Left ventricle myocardium inferior (tissue), 1 donor: ENCODE data around the gene ZNF664. TPM values are rescaled to one million over a fixed set of nuclear protein-coding genes. Genes with fewer than 3 reads are reported as not detected.

Experiments used
- DNase-seq: peaks from one replicate; pipeline ENCODE4 v3.0.0-alpha.2; 2020
- H3K27ac ChIP-seq: fragments of 200-600 bp; replicated peaks from 2 replicates; pipeline ENCODE4 v1.8.0; 2021
- H3K27me3 ChIP-seq: fragments of 200-600 bp; 2 replicates; pipeline ENCODE4 v1.8.0; 2021; ENCODE audit warnings: low read depth
- H3K36me3 ChIP-seq: fragments of 200-600 bp; 2 replicates; pipeline ENCODE4 v1.8.0; 2021
- H3K4me1 ChIP-seq: fragments of 200-600 bp; 2 replicates; pipeline ENCODE4 v1.8.0; 2021
- H3K4me3 ChIP-seq: fragments of 200-600 bp; 2 replicates; pipeline ENCODE4 v1.8.0; 2021; ENCODE audit warnings: mild to moderate bottlenecking, moderate library complexity
- H3K9me3 ChIP-seq: fragments of 200-600 bp; replicated peaks from 2 replicates; pipeline ENCODE4 v1.8.0; 2021
- CTCF ChIP-seq: fragments of 200-600 bp; IDR thresholded peaks from 2 replicates; pipeline ENCODE4 v1.8.0; 2021; ENCODE audit warnings: antibody characterized with exemption, mild to moderate bottlenecking, borderline replicate concordance
- intact Hi-C: fragments of 100-400 bp; cut with micrococcal nuclease; formaldehyde crosslinking; loops from one replicate; pipeline ENCODE4 v1.11.0; 2022
- total RNA-seq: library from RNA; stranded (reverse); fragmentation: NEBNext Ultra II Directional; extraction: Animal tissue kit (Norgen Biotek cat#: 25700); gene quantifications from one replicate; pipeline ENCODE4 v1.2.1, GENCODE V29; 2021
- donor health status: DM: no; HTN: yes; CAD: no; lungs with severe emphysema.

ZNF664 gene
- total RNA-seq, 1 donor from 2014 or later = 80.7 TPM

- Histone ChIP-seq H3K4me3 (no peak overlapping the region), H3K27me3 (no peaks in the 10 kb centered on the region), H3K36me3 (no peaks in the 10 kb centered on the region), H3K9me3 (no peaks in the 10 kb centered on the region), H3K27ac (no peak overlapping the region), H3K4me1 (peaks cover 40% of the 10 kb centered on the region)
- TF ChIP-seq CTCF = no peak
- intact Hi-C loops = no loop called here
- no peak for DNase-seq
These were observed 58.0 kb downstream of the ZNF664 start for GRCh38 chr12:124031058-124031457.

DNA sequence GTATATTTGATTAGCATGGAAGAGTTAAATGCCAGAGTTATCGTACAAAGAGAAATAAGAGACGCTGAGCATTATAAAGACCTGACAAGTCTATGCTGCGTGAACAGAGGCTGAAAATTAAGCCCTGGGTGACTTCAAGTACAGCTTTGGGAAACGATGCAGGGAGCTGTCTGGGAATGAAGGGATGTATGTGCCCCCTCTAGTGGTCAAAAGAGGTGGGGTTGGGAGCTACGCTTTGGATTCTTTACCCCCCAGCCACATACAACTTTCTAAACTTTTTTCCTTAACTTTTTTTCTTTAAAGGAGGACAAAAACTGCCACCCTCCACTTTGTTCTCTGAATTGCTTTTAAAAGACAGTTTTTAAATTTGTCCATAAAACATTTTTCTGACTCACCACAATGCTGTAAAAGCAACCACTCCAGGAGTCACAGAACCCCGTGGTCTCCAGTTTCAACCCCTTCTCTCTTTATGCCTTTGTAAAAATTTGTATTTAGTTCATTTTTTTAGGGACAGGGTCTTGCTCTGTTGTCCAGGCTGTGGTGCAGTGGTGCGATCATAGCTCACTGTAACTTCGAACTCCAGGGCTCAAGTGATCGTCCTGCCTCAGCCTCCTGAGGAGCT lies 59.4 kb downstream of the ZNF664 start:
- Histone ChIP-seq H3K27ac (no peak overlapping the region), H3K4me3 (no peak overlapping the region), H3K27me3 (no peaks in the 10 kb centered on the region), H3K36me3 (no peaks in the 10 kb centered on the region), H3K9me3 (no peaks in the 10 kb centered on the region), H3K4me1 (peaks cover 27% of the 10 kb centered on the region)
- no peak for DNase-seq
- peak; percentile 90 for TF ChIP-seq CTCF
- intact Hi-C loops = no loop called here

- H3K27me3 ChIP-seq = no peaks in the 10 kb centered on the region
- H3K4me1 ChIP-seq = peaks cover 14% of the 10 kb centered on the region
- no peak for DNase-seq
- no peaks in the 10 kb centered on the region for H3K36me3 ChIP-seq
- intact Hi-C loops = no loop called here
- no peaks in the 10 kb centered on the region for H3K9me3 ChIP-seq
- no peak overlapping the region for H3K4me3 ChIP-seq
- no peak overlapping the region for H3K27ac ChIP-seq
- TF ChIP-seq CTCF = no peak
These were observed 60.8 kb downstream of the ZNF664 start for GRCh38 chr12:124033859-124034258.

- no peak for DNase-seq
- intact Hi-C loops = no loop called here
- Histone ChIP-seq H3K27ac (no peak overlapping the region), H3K27me3 (no peaks in the 10 kb centered on the region), H3K4me1 (peaks cover 14% of the 10 kb centered on the region), H3K4me3 (no peak overlapping the region), H3K36me3 (no peaks in the 10 kb centered on the region), H3K9me3 (no peaks in the 10 kb centered on the region)
- no peak for TF ChIP-seq CTCF
These were observed 61.3 kb downstream of the ZNF664 start for GRCh38 chr12:124034297-124034696.

- no peak overlapping the region for H3K27ac ChIP-seq
- no peak for TF ChIP-seq CTCF
- DNase-seq = no peak
- H3K4me1 ChIP-seq = peaks cover 11% of the 10 kb centered on the region
- no peaks in the 10 kb centered on the region for H3K36me3 ChIP-seq
- no peaks in the 10 kb centered on the region for H3K9me3 ChIP-seq
- H3K4me3 ChIP-seq = no peak overlapping the region
- no peaks in the 10 kb centered on the region for H3K27me3 ChIP-seq
- intact Hi-C loops = loop anchor here (5.0 kb wide), 1 partner anchor 732 kb away; no protein-coding TSS in a partner anchor
These were observed 62.1 kb downstream of the ZNF664 start for GRCh38 chr12:124035163-124035562.
